Brain microvascular endothelial cell (primary cell): ENCODE measurements around the gene ANKIB1.

Experiments
- DNase-seq: peaks from one replicate; pipeline ENCODE4 v3.0.0-alpha.2; 2020
- H3K27ac ChIP-seq: fragments of 250-450 bp; sonication (Bioruptor Pico); 2 replicates; pipeline ENCODE4 v1.5.1; 2020; ENCODE audit warnings: mild to moderate bottlenecking, moderate library complexity
- H3K27me3 ChIP-seq: fragments of 250-450 bp; sonication (Bioruptor Pico); replicated peaks from 2 replicates; pipeline ENCODE4 v1.5.1; 2020; ENCODE audit warnings: mild to moderate bottlenecking
- H3K36me3 ChIP-seq: fragments of 250-450 bp; sonication (Bioruptor Pico); replicated peaks from 2 replicates; pipeline ENCODE4 v1.5.1; 2020; ENCODE audit warnings: mild to moderate bottlenecking
- H3K4me3 ChIP-seq: 2 replicates; pipeline ENCODE4 v1.5.1; 2011; ENCODE audit warnings: low read depth, mild to moderate bottlenecking, control low read depth, low read length, moderate library complexity
- in situ Hi-C: cut with HindIII; loops from 2 replicates; pipeline ENCODE4 v1.10.0; 2017; ENCODE audit warnings: low sequenced_read_pairs, low pct_ligation_motif_present
- TF ChIP-seq, protein P1 (sequence below): IDR thresholded peaks from 2 replicates; pipeline ENCODE4 v1.5.1; 2011; ENCODE audit warnings: low read depth, mild to moderate bottlenecking, moderate library complexity, low read length, control low read depth, inconsistent platforms; ENCODE audit errors: missing control alignments

The ANKIB1 gene

GRCh38 chr7:92425311-92425947 lies 179.7 kb downstream of the ANKIB1 start:
- no peak for DNase-seq
- Histone ChIP-seq H3K4me3 (no peak overlapping the region), H3K27ac (no peak overlapping the region), H3K36me3 (no peaks in the 10 kb centered on the region), H3K27me3 (no peaks in the 10 kb centered on the region)
- in situ Hi-C loops = no loop called here
- TF ChIP-seq, protein P1, sequence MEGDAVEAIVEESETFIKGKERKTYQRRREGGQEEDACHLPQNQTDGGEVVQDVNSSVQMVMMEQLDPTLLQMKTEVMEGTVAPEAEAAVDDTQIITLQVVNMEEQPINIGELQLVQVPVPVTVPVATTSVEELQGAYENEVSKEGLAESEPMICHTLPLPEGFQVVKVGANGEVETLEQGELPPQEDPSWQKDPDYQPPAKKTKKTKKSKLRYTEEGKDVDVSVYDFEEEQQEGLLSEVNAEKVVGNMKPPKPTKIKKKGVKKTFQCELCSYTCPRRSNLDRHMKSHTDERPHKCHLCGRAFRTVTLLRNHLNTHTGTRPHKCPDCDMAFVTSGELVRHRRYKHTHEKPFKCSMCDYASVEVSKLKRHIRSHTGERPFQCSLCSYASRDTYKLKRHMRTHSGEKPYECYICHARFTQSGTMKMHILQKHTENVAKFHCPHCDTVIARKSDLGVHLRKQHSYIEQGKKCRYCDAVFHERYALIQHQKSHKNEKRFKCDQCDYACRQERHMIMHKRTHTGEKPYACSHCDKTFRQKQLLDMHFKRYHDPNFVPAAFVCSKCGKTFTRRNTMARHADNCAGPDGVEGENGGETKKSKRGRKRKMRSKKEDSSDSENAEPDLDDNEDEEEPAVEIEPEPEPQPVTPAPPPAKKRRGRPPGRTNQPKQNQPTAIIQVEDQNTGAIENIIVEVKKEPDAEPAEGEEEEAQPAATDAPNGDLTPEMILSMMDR = peak; percentile 12

- Histone ChIP-seq H3K36me3 (no peaks in the 10 kb centered on the region), H3K4me3 (no peak overlapping the region), H3K27ac (no peak overlapping the region), H3K27me3 (no peaks in the 10 kb centered on the region)
- no peak for DNase-seq
- in situ Hi-C loops = no loop called here
- TF ChIP-seq, protein P1 = no peak
Observed at GRCh38 chr7:92427193-92427592, 181.4 kb downstream of the ANKIB1 start.

DNA sequence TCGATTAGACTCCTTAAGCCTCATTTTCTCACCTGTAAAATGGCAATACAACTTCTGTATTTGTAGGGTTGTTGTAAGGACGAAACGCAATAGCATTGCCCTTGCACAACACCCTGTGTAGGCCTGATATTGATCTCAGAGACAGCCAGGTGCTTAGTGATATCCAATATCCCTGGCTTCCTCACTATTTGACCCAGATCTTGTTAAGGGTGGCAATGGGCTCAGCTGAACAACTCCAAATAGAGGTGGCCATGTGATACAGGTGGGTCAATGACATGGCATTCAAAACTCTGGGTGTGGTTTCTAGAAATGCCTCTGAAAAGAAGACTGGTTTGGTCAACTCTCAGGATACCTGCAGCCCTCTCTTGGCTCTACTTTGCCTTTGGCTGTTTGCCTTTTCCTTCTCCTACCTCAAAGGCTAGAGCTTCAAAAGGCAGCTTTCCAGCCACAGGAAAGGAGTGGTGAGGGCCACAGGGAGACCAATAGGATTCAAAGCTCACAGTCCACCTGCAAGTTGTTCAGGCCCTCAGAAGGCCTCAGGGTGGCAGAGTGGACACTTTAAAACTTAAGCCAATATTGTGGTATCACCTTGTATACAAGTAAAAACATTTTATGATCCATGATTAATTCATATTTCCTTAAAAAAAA lies 186.6 kb downstream of the ANKIB1 start:
- no peak overlapping the region for H3K27ac ChIP-seq
- H3K4me3 ChIP-seq = no peak overlapping the region
- TF ChIP-seq, protein P1 = no peak
- in situ Hi-C loops = no loop called here
- no peaks in the 10 kb centered on the region for H3K36me3 ChIP-seq
- H3K27me3 ChIP-seq = no peaks in the 10 kb centered on the region
- DNase-seq = no peak

GRCh38 chr7:92433019-92433418 lies 187.2 kb downstream of the ANKIB1 start:
- H3K27ac ChIP-seq = no peak overlapping the region
- H3K36me3 ChIP-seq = no peaks in the 10 kb centered on the region
- no peak overlapping the region for H3K4me3 ChIP-seq
- in situ Hi-C loops = no loop called here
- DNase-seq = no peak
- H3K27me3 ChIP-seq = no peaks in the 10 kb centered on the region
- TF ChIP-seq, protein P1 = no peak

DNA sequence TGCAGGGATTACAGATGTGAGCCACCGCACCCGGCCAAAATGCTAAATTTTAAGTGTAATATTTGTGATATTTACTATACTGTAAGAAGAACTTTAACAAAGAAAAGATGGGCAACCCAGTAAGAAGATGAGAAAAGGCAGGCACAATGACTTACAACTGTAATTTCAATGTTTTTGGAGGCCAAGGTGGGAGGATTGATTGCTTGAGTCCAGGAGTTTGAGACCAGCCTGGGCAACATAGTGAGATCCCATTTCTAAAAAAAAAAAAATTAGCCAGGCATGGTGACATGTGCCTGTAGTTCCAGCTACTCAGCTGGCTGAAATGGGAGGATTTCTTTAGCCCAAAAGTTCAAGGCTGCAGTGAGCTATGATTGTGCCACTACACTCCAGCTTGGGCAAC lies 189.8 kb downstream of the ANKIB1 start:
- Histone ChIP-seq H3K4me3 (no peak overlapping the region), H3K36me3 (no peaks in the 10 kb centered on the region), H3K27me3 (no peaks in the 10 kb centered on the region), H3K27ac (no peak overlapping the region)
- in situ Hi-C loops = no loop called here
- no peak for DNase-seq
- TF ChIP-seq, protein P1 = no peak
